Ishikawa (cell line): ENCODE data around the gene ZC2HC1B.

Experiments
- FOXM1 ChIP-seq: IDR thresholded peaks from 2 replicates; pipeline ENCODE4 v1.6.1; 2012; ENCODE audit warnings: low read depth, borderline replicate concordance
- NFIC ChIP-seq: IDR thresholded peaks from 2 replicates; pipeline ENCODE4 v1.6.1; 2012
- RAD21 ChIP-seq: IDR thresholded peaks from 2 replicates; pipeline ENCODE4 v1.6.1; 2012; ENCODE audit warnings: low read depth
- TAF1 ChIP-seq: IDR thresholded peaks from 2 replicates; pipeline ENCODE4 v1.6.1; 2012; ENCODE audit warnings: low read depth, mild to moderate bottlenecking
- TEAD4 ChIP-seq: IDR thresholded peaks from 2 replicates; pipeline ENCODE4 v1.6.1; 2012
- ZBTB7A ChIP-seq: IDR thresholded peaks from 2 replicates; pipeline ENCODE4 v1.6.1; 2012; ENCODE audit warnings: low read depth
- TF ChIP-seq, protein P1 (sequence below): IDR thresholded peaks from 2 replicates; pipeline ENCODE4 v1.6.1; 2012; ENCODE audit warnings: low read depth, mild to moderate bottlenecking

ZC2HC1B gene

DNA sequence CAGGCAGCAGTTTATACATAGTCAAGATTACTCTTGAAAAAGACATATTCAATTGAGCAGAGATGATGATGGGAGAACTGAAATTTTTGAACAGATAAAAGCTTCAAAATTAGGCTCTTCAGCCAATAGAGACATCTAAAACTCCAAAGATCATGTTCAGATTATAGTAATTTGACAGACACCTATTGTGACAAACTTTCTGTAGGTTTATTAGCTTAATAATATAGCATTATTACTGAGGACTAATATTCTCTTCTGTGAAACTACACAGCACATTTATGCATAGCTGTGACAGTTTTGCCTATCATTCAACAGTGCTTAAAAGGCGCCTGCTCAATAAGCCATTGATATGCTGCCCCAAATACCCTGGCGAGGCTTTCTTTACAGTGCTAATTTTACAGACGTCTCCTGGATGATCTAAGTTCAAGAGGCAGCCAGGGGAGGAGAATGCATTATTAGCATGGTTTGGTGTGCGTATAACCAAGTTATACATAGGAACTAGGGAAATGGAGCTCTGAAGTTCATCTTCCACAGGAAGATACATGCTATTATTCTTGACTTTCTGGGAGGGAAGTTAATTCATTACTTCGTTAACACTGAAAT is 122.3 kb downstream of the ZC2HC1B start:
- TF ChIP-seq NFIC, result no peak
- TF ChIP-seq TEAD4, result no peak
- TF ChIP-seq, protein P1, sequence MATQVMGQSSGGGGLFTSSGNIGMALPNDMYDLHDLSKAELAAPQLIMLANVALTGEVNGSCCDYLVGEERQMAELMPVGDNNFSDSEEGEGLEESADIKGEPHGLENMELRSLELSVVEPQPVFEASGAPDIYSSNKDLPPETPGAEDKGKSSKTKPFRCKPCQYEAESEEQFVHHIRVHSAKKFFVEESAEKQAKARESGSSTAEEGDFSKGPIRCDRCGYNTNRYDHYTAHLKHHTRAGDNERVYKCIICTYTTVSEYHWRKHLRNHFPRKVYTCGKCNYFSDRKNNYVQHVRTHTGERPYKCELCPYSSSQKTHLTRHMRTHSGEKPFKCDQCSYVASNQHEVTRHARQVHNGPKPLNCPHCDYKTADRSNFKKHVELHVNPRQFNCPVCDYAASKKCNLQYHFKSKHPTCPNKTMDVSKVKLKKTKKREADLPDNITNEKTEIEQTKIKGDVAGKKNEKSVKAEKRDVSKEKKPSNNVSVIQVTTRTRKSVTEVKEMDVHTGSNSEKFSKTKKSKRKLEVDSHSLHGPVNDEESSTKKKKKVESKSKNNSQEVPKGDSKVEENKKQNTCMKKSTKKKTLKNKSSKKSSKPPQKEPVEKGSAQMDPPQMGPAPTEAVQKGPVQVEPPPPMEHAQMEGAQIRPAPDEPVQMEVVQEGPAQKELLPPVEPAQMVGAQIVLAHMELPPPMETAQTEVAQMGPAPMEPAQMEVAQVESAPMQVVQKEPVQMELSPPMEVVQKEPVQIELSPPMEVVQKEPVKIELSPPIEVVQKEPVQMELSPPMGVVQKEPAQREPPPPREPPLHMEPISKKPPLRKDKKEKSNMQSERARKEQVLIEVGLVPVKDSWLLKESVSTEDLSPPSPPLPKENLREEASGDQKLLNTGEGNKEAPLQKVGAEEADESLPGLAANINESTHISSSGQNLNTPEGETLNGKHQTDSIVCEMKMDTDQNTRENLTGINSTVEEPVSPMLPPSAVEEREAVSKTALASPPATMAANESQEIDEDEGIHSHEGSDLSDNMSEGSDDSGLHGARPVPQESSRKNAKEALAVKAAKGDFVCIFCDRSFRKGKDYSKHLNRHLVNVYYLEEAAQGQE, result no peak
- no peak for TF ChIP-seq TAF1
- TF ChIP-seq RAD21, result no peak
- no peak for TF ChIP-seq FOXM1
- TF ChIP-seq ZBTB7A, result no peak
